ENCODE results near the gene FANCE.

FANCE gene

GRCh38 chr6:35468980-35469750 is 17.0 kb downstream of the FANCE start:
- Mint-ChIP-seq H3K27me3 (no peaks in the 10 kb centered on the region), H3K36me3 (ENCODE audit: low read depth) (peaks cover 96% of the 10 kb centered on the region), H3K4me3 (peak overlapping the region; percentile 98), H3K4me1 (ENCODE audit: low read depth) (peaks cover 43% of the 10 kb centered on the region), H3K27ac (peak overlapping the region; percentile 99), H3K9me3 (no peaks in the 10 kb centered on the region)
- DNase-seq, result no peak

DNA sequence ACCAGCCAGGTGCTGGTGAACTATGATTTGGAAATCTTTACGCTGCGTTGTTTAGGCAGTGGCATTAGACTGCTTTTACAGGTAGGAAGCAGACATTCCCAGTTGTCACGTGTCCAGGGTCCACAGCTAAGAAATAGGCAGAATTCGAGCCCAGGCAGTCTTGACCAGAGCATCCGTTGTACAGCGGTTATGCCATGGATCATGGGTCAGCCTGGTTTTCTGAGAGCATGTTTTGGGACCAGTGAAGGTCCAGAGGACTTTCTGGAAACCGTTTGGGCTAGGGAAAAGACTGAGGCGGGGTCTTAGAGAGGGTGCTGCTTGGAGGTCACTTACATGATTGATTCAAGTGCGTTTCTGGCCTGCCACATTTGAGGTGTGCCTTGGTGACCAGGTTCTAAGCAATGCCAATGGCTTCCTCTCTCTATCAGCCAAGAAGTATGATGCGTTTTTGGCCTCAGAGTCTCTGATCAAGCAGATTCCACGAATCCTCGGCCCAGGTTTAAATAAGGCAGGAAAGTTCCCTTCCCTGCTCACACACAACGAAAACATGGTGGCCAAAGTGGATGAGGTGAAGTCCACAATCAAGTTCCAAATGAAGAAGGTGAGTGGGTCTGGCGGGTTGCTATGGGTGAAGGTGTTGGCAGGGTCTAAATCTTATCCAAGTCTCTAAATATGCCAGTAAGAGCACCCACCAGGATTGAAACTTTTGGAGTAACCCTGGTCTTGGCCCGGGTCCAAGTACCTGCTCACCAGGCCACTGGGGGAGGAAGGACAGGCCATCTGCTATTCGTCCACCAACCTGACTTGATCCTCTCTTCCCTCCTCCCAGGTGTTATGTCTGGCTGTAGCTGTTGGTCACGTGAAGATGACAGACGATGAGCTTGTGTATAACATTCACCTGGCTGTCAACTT is 17.9 kb downstream of the FANCE start:
- Mint-ChIP-seq H3K27me3 (no peaks in the 10 kb centered on the region), H3K36me3 (ENCODE audit: low read depth) (peaks cover 94% of the 10 kb centered on the region), H3K9me3 (no peaks in the 10 kb centered on the region), H3K4me3 (peak overlapping the region; percentile 98), H3K4me1 (ENCODE audit: low read depth) (peaks cover 43% of the 10 kb centered on the region), H3K27ac (peak overlapping the region; percentile 99)
- DNase-seq, result peak; percentile 56

DNA sequence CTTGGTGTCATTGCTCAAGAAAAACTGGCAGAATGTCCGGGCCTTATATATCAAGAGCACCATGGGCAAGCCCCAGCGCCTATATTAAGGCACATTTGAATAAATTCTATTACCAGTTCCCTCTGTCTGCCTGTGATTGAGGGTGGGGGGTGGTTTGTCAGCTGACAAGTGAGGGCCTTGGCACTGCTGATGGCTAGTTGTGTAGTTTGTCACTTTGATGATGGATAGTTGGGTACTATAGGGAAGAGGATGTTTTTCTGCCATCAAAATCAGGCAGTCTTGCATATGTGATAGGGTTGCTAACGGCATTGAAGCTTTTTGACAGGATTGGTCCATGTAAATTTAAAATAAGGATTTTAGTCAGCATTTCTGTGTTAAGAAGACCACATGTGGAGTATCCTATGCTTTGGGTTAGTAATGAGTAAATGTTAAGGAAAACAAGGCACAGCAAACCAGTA is 18.6 kb downstream of the FANCE start:
- H3K27ac Mint-ChIP-seq, result peak overlapping the region; percentile 99
- H3K4me3 Mint-ChIP-seq, result peak overlapping the region; percentile 98
- peaks cover 43% of the 10 kb centered on the region for H3K4me1 Mint-ChIP-seq (ENCODE audit: low read depth)
- peaks cover 93% of the 10 kb centered on the region for H3K36me3 Mint-ChIP-seq (ENCODE audit: low read depth)
- H3K27me3 Mint-ChIP-seq, result no peaks in the 10 kb centered on the region
- no peaks in the 10 kb centered on the region for H3K9me3 Mint-ChIP-seq
- no peak for DNase-seq

- Mint-ChIP-seq H3K9me3 (no peaks in the 10 kb centered on the region), H3K36me3 (ENCODE audit: low read depth) (peaks cover 81% of the 10 kb centered on the region), H3K27ac (peak overlapping the region; percentile 99), H3K27me3 (no peaks in the 10 kb centered on the region), H3K4me3 (peak overlapping the region; percentile 98), H3K4me1 (ENCODE audit: low read depth) (peaks cover 42% of the 10 kb centered on the region)
- no peak for DNase-seq
Measured at GRCh38 chr6:35471836-35472345, 19.8 kb downstream of the FANCE start.

GRCh38 chr6:35473075-35473849 is 21.1 kb downstream of the FANCE start:
- Mint-ChIP-seq H3K4me3 (peak overlapping the region; percentile 55), H3K4me1 (ENCODE audit: low read depth) (peaks cover 31% of the 10 kb centered on the region), H3K36me3 (ENCODE audit: low read depth) (peaks cover 67% of the 10 kb centered on the region), H3K27me3 (no peaks in the 10 kb centered on the region), H3K9me3 (no peaks in the 10 kb centered on the region), H3K27ac (peak overlapping the region; percentile 99)
- DNase-seq, result peak; percentile 52

DNA sequence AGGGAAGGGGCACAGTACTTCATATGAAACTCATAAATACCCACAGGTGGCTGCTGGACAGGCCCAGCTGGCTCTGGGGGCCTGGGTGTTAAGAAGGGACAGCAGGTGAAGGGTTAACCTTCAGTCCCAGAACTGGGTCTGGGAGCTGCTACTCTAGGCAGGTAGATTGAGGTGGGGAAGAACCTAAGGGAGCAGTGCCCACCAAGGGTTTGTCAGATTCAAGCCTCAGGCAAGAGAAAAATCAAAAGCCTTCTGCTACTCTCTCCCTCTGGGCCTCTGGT is 21.7 kb downstream of the FANCE start:
- peak; percentile 57 for DNase-seq
- Mint-ChIP-seq H3K9me3 (no peaks in the 10 kb centered on the region), H3K36me3 (ENCODE audit: low read depth) (peaks cover 62% of the 10 kb centered on the region), H3K4me1 (ENCODE audit: low read depth) (peaks cover 31% of the 10 kb centered on the region), H3K27ac (peak overlapping the region; percentile 80), H3K4me3 (peak overlapping the region; percentile 55), H3K27me3 (no peaks in the 10 kb centered on the region)

DNA sequence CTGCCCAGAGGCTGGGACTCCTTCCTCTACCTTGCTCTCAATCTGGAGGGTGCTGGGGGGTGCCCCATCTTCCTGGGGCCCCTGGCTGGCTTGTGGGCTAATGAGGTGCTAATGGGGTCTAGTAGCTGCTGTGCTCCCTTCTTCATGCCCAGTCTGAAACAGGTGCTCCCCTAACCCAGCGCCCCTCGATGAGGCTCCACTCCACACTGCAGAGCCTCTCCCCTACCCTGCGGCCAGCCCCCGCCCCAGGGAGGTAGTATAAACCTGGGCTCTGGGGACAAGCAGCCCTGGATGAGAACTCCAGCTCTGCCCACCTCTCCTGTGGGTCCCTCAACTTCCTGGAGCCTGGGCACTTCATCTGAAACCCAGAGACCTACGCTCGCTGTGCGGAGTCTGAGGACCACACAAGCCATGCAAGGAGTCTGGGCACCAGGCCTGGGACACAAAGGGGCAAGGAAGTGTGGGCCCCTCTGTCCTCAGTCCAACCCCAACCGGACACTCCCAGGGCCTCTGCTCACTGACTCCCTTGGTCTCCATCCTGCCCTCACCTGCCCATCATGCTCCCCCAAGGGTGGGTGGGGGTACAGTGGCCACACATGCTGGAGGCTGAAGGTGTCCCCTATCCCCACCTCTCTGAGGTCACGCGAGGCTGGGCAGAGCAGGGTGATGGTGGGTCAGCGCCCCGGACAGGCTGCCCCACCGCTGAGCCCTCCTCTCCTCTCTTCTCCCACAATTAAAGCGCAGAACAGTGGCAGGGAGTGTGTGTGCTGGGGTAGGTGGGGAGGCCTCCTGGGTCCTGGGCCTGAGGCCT is 22.2 kb downstream of the FANCE start:
- peak; percentile 52 for DNase-seq
- H3K4me3 Mint-ChIP-seq, result peak overlapping the region; percentile 55
- peak overlapping the region; percentile 80 for H3K27ac Mint-ChIP-seq
- H3K27me3 Mint-ChIP-seq, result no peaks in the 10 kb centered on the region
- peaks cover 30% of the 10 kb centered on the region for H3K4me1 Mint-ChIP-seq (ENCODE audit: low read depth)
- peaks cover 56% of the 10 kb centered on the region for H3K36me3 Mint-ChIP-seq (ENCODE audit: low read depth)
- H3K9me3 Mint-ChIP-seq, result no peaks in the 10 kb centered on the region

DNA sequence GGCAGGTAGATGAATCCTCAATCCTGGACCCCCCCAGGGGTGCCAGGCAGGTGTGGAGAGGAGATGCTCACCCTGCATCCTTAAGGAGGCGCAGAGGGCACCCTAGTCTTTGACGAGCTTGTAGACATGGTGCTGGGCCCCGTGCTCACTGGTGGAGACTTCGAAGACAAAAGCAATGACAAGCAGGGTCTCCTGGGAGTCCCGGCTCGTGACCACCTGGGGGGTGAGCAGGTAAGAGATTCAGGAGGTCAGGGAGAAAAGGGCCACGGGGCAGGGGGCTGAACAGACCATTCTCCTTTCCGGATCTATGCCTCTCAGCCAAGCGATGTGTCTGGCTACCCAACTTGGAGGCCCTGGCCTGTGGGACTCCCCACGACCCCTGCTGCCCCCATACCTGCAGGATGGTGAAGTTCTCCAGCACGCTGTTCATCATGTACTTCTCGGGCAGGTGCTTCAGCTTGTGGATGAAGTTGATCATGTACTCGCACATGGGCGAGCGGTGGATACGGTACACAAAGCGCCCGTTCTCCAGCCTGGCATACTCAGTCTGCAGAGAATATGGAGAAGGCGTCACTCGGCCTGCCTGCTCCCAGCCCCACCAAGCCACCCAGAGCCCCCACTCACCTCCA is 22.9 kb downstream of the FANCE start:
- Mint-ChIP-seq H3K27ac (peak overlapping the region; percentile 80), H3K4me1 (ENCODE audit: low read depth) (peaks cover 25% of the 10 kb centered on the region), H3K9me3 (no peaks in the 10 kb centered on the region), H3K36me3 (ENCODE audit: low read depth) (peaks cover 49% of the 10 kb centered on the region), H3K4me3 (peak overlapping the region; percentile 33), H3K27me3 (no peaks in the 10 kb centered on the region)
- DNase-seq, result peak; percentile 40

- no peak for DNase-seq
- peak overlapping the region; percentile 33 for H3K4me3 Mint-ChIP-seq
- peaks cover 44% of the 10 kb centered on the region for H3K36me3 Mint-ChIP-seq (ENCODE audit: low read depth)
- H3K27ac Mint-ChIP-seq, result peak overlapping the region; percentile 80
- H3K9me3 Mint-ChIP-seq, result no peaks in the 10 kb centered on the region
- H3K27me3 Mint-ChIP-seq, result no peaks in the 10 kb centered on the region
- H3K4me1 Mint-ChIP-seq (ENCODE audit: low read depth), result peaks cover 20% of the 10 kb centered on the region
Measured at GRCh38 chr6:35475573-35475972, 23.4 kb downstream of the FANCE start.

DNA sequence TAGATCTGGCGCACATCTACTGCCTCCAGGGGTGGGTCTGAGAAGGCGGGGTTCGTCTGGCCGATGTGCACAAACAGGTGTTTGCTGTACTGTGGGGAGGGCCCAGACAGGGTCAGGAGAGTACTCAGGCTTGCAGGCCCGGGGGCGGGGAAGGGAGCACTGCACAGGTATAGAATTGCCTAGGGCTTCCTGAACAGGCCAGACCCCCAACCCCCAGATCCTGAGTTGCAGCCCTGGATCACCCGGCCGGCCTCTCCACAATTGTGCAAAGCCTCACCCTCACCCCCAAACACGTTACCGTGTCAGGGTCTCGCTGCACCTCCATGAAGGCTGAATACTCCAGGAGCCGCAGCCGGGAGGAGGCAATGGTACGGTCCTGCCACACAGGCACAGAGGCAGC is 23.9 kb downstream of the FANCE start:
- no peaks in the 10 kb centered on the region for H3K9me3 Mint-ChIP-seq
- peaks cover 40% of the 10 kb centered on the region for H3K36me3 Mint-ChIP-seq (ENCODE audit: low read depth)
- no peaks in the 10 kb centered on the region for H3K27me3 Mint-ChIP-seq
- peak overlapping the region; percentile 33 for H3K4me3 Mint-ChIP-seq
- H3K27ac Mint-ChIP-seq, result peak overlapping the region; percentile 80
- no peak for DNase-seq
- H3K4me1 Mint-ChIP-seq (ENCODE audit: low read depth), result peaks cover 16% of the 10 kb centered on the region

DNA sequence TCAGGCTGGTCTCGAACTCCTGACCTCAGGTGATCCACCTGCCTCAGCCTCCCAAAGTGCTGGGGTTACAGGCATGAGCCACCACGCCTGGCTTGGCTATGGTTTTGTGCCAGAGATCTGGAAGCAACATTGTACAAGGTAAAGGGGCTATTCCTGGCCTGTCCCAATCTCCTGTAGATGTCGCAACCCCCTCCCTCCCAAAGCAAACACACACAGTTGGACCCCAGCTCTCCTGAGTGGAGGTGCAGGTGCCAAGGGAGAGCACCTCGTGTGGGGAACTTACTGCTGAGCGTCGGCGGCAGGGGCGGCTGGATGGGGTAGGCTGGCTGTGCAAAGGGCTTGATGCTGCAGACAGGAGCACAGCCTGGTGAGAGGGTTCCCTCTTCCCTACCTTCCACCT is 24.9 kb downstream of the FANCE start:
- Mint-ChIP-seq H3K4me1 (ENCODE audit: low read depth) (peaks cover 5% of the 10 kb centered on the region), H3K27me3 (no peaks in the 10 kb centered on the region), H3K9me3 (no peaks in the 10 kb centered on the region), H3K27ac (peak overlapping the region; percentile 61), H3K4me3 (no peak overlapping the region), H3K36me3 (ENCODE audit: low read depth) (peaks cover 30% of the 10 kb centered on the region)
- DNase-seq, result no peak

- H3K36me3 Mint-ChIP-seq (ENCODE audit: low read depth), result peaks cover 23% of the 10 kb centered on the region
- H3K4me1 Mint-ChIP-seq (ENCODE audit: low read depth), result no peaks in the 10 kb centered on the region
- H3K9me3 Mint-ChIP-seq, result no peaks in the 10 kb centered on the region
- peak overlapping the region; percentile 18 for H3K4me3 Mint-ChIP-seq
- H3K27me3 Mint-ChIP-seq, result no peaks in the 10 kb centered on the region
- H3K27ac Mint-ChIP-seq, result peak overlapping the region; percentile 61
- no peak for DNase-seq
Measured at GRCh38 chr6:35477551-35478179, 25.5 kb downstream of the FANCE start.

DNA sequence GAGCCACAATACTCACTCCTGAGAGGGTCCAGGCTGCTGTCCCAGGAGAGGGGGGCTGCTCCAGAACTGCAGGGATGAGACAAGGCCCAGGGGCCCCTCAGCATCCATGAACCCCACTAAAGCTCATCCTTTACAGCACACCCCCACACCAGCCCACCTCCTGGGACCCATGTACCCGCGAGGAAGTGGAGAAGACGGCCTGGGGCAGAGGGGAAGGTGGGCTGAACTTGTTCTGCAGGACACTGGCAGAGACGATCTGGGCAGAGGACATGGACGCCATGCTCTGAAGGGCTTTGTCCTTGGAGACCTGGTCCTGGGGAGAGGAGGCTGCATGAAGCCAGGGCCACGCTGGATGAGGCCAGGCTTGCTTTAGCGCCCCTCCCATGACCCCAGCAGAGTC is 26.1 kb downstream of the FANCE start:
- Mint-ChIP-seq H3K36me3 (ENCODE audit: low read depth) (peaks cover 17% of the 10 kb centered on the region), H3K27ac (peak overlapping the region; percentile 61), H3K9me3 (no peaks in the 10 kb centered on the region), H3K4me3 (no peak overlapping the region), H3K4me1 (ENCODE audit: low read depth) (no peaks in the 10 kb centered on the region), H3K27me3 (no peaks in the 10 kb centered on the region)
- DNase-seq, result no peak
